OCI-M2 (cell line): ENCODE results near the gene ARHGEF7.

Source experiments
- DNase-seq: peaks from one replicate; lab custom pipeline; 2025; ENCODE audit not compliant: unreplicated experiment; lab: John Stamatoyannopoulos, UW

The ARHGEF7 gene

GRCh38 chr13:111132948-111133347 lies 17.8 kb downstream of the ARHGEF7 start:
- no peak for DNase-seq

- no peak for DNase-seq
These were observed 24.3 kb downstream of the ARHGEF7 start for GRCh38 chr13:111139452-111139851.

- DNase-seq: no peak
These were observed 24.9 kb downstream of the ARHGEF7 start for GRCh38 chr13:111139873-111140561.

DNA sequence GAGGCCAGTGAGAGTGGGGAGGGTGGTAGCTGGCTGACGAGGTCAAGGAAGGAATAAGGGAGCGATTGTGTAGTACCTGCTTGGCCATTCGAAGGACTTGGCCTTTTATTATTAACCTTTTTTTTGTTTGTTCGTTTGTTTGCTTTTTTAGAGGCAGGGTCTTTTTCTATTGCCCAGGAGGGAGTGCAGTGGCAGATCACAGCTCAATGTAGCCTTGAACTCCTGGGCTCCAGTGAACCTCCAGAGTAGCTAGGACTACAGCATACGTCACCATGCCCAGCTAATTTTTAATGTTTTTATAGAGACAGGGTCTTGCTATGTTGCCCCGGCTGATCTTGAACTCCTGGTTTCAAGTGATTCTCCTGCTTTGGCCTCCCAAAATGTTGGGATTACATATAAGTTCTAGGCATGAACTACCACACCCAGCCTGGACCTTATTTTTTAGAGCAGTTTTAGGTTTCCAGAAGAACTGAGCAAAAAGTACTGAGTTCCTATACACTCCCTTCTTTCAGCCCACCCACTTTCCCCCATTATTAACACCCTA lies 25.5 kb downstream of the ARHGEF7 start:
- DNase-seq: no peak

- DNase-seq: no peak
These were observed 27.4 kb downstream of the ARHGEF7 start for GRCh38 chr13:111142472-111142871.

DNA sequence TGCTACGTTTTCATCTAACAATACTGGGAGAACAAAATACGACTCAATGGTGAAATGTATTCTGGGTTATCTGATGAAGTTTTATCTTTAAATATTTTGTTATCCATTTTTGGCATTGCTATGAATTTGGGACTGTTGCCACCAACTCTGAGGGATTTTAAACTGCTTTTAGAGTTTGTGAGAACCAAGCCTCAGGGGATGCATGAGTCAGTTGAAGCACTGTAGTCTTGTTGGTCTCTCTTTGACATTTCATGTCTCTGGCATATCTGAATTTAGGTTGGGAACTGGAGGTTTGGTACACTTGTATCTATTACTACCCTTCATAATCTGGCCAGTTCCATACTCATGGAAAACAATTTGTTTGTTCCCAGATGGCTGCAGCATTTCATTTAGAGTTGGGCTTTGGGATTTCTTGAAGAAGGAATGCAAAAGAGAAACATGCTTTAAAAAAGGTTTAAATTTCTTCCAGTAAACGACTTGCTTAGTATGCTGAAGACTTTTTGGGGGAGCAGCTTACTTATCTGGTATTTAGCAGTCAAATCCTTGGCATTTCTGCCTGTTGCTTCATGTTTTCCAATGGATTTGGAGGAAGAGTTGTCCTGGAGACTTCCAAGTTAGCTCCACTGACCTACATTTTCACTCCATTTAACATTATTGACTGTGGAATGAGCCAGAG lies 28.9 kb downstream of the ARHGEF7 start:
- no peak for DNase-seq

DNA sequence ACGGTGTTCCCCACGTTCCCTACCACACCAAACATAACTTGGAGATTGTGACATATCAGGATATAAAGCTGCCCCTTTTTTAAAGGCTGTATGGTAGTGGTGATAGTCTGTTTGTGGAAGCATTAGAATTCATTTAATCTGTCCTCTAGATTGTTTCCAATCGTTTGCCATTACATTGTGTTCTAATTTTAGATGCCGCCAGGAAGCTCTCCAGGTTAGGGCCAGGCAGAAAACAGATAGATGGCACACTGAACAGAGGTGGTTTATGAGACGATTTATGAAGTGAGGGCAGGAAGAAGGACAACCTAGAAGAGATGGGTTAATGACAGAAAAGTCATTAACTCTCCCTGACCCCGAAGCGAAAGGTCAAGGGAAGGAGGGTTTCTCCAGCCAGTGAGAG lies 30.0 kb downstream of the ARHGEF7 start:
- DNase-seq: no peak

GRCh38 chr13:111145506-111145905 lies 30.4 kb downstream of the ARHGEF7 start:
- no peak for DNase-seq

GRCh38 chr13:111152844-111153243 lies 37.7 kb downstream of the ARHGEF7 start:
- no peak for DNase-seq

DNA sequence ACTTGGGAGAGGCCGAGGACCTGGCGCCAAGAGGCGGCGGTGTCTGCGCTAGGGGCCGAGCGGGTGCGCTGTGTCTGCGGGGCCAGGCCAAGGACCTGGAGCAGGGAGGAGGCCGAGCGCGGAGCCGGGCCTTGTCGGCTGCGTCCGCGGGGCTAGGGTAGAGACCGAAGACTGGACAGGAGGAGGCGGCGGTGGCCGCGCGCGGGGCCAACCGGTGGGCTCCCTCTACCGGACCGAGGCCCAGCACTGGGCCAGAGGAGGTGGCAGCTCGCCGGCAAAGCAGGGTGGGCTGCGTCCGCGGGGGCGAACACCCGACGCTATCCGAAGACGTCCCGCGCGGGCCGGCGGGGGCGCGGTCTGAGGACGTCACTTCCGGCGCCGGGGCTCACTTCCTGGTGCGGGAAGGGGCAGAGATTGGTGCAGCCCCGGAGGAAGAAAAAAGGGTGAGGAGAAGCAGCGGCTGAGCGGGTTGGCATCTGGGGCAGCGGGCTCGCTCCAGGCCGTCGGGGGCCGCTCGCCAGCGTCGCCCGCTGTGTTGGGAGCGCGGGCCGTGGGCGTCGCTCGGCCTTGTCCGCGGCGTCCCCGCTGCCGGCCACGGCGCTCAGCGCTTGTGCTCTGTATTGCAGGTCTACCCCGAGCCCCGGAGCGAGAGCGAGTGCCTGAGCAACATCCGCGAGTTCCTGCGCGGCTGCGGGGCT lies 38.3 kb downstream of the ARHGEF7 start:
- DNase-seq: peak; percentile 30

DNA sequence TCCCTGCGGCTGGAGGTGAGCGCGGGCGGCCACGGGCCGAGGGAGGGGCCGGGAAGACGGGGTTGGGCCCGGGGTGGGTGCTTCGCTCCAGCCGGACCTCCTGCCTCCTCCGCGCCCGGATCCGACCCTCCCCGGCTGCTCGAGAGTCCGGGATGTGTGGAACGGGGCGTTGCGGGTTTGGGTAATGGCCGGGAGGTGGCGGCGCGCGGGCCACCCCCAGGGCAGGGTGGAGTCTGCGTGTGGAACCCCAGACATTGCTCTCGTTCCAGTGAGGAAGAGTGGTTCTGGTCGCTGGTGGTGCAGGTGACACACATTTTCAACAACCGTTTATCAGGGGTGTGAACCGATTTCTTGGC lies 38.8 kb downstream of the ARHGEF7 start:
- DNase-seq: no peak

GRCh38 chr13:111156421-111156820 lies 41.3 kb downstream of the ARHGEF7 start:
- DNase-seq: no peak

DNA sequence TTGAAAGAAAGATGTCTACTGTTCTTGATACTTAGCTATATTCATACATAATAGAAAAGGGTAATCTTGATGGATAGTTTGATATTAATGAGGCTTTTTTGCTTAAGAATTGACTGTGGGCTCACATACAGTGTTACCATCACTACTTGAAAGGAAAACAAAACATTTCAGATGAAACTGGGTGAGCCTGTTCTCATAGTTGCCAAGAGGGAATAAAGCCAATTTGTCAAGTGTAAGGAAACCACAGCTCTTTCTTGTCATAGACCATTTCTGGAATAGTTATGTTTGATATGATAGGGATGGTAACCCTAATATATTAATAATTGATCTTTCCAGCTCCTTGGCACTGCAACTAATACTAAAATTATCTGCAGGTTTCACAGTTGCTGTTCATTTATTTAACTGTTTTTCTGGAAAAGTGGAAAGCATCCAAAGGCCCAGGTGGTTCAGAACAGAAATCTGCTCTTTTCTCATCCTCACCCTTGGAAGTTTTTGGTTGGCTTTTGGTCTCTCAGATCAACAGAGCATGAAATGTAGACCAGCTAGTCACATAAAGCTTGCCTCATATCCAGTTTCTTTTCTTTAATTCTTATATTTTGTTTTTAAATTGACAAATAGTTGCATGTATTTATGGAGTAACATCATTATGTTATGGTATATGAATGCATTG lies 43.2 kb downstream of the ARHGEF7 start:
- DNase-seq: no peak

- no peak for DNase-seq
These were observed 44.5 kb downstream of the ARHGEF7 start for GRCh38 chr13:111159362-111160320.

- DNase-seq: no peak
These were observed 45.5 kb downstream of the ARHGEF7 start for GRCh38 chr13:111160648-111161047.

GRCh38 chr13:111161601-111162600 lies 46.8 kb downstream of the ARHGEF7 start:
- DNase-seq: no peak

DNA sequence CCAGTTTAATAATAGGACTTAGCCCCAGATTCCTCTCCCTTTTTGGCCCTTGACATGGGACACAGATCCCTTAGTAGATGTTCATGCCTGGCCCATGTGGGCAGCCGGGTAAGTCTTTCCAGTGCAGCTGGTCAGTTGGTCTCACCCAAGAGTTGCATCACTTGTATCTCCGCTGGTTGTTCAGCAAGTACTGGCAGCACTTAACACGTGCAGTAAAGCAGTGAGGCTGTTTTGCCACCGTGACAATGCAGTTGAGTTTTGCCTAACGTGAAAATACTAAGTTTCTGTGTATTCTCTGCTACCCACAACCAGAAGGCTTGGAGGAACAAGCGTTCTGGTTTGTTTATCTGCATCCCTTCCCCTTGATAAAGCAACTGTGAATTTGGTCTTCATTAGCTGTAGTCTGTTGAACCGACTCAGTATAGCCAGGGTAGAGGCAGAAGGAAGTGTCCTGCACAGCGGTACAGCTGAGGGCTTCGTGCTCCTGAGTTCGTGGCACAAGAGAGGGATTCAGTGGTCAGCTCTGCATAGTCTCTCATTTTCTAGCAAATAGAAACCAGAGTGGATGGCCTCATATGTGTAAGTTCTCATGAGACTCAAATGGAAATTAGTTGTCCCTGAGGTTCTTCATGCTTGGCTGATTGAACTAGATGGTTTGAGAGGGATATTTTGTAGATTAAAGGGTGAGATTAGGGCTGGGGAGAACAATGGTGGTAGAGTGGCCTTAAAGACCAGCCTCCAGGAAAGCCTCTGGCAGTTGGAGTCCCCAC lies 50.3 kb downstream of the ARHGEF7 start:
- no peak for DNase-seq
